ENCODE data around the gene MAP4.
"Not testable (repeated sequence)": the region's sequence is repeated elsewhere in the genome, so short reads cannot be mapped to it uniquely, and the experiment has no call there.

MAP4 gene

DNA sequence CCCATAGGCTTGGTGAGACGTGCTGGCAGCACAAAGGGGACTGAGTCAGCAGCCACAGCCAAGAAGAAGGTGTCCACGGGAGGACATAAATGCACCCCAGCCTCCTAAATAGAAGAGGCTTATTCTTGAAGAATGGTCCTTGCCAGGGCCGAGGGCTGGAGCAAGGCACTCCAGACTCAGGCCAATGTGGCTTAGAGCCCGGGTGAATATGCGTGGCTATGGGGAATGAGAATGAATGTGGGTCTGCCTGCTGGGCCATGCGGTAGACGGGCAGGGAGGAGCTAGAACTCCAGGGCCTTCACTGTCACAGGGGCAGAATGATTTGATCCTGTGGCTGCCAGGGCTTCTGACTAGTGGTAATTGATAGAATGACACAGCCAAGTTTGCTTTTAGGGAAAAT, 179.2 kb downstream of the MAP4 start:
- H3K4me3 ChIP-seq (ENCODE audit: low read depth, low read length), result no peak overlapping the region
- no peak for DNase-seq (ENCODE audit: low read depth)
- in situ Hi-C loops (cut with HindIII; ENCODE audit: low sequenced_read_pairs), result no loop called here
- TF ChIP-seq, protein P1, sequence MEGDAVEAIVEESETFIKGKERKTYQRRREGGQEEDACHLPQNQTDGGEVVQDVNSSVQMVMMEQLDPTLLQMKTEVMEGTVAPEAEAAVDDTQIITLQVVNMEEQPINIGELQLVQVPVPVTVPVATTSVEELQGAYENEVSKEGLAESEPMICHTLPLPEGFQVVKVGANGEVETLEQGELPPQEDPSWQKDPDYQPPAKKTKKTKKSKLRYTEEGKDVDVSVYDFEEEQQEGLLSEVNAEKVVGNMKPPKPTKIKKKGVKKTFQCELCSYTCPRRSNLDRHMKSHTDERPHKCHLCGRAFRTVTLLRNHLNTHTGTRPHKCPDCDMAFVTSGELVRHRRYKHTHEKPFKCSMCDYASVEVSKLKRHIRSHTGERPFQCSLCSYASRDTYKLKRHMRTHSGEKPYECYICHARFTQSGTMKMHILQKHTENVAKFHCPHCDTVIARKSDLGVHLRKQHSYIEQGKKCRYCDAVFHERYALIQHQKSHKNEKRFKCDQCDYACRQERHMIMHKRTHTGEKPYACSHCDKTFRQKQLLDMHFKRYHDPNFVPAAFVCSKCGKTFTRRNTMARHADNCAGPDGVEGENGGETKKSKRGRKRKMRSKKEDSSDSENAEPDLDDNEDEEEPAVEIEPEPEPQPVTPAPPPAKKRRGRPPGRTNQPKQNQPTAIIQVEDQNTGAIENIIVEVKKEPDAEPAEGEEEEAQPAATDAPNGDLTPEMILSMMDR (IDR thresholded peaks at IDR 0.05; ENCODE audit: low read depth, low read length, missing control alignments), result no peak

DNA sequence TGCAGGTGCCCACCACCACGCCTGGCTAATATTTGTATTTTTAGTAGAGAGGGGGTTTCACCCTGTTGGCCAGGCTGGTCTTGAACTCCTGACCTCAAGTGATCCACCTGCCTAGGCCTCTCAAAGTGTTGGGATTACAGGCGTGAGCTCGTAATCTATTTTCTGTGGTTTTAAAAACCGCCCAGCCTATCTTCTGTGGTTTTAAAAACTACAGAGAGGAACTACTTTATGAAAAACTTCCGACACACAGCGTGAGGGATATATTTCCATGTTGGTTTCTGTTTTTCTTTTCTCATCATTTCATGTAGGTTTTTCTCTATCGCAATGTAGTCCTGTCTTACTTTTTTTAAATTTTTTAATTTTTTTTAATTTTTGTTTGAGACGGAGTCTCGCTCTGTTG, 186.7 kb downstream of the MAP4 start:
- in situ Hi-C loops (cut with HindIII; ENCODE audit: low sequenced_read_pairs); H3K4me3 ChIP-seq (ENCODE audit: low read depth, low read length); DNase-seq (ENCODE audit: low read depth): not testable (repeated sequence)

DNA sequence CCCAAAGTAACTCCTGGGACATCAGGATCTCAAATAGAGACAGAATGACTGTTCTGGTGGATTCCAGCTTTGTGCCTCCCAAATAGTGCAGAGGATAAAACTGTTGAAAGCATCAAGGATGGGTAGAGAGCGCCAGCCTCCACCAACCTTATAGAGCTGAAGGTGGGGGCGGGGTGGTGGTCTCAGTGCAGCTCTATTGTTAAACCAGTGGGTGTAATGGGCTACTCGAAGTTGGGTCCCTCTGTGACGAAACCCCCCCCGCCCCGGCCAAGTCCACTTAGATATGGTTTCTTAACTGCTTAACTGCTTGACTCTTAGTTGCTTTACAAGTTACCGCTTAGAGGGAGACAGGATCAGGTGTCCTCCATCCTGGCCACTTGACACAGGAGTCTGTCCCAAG, 190.6 kb downstream of the MAP4 start:
- no peak for DNase-seq (ENCODE audit: low read depth)
- TF ChIP-seq, protein P1 (IDR thresholded peaks at IDR 0.05; ENCODE audit: low read depth, low read length, missing control alignments), result no peak
- peak overlapping the region; percentile 93 for H3K4me3 ChIP-seq (ENCODE audit: low read depth, low read length)
- in situ Hi-C loops (cut with HindIII; ENCODE audit: low sequenced_read_pairs), result no loop called here

DNA sequence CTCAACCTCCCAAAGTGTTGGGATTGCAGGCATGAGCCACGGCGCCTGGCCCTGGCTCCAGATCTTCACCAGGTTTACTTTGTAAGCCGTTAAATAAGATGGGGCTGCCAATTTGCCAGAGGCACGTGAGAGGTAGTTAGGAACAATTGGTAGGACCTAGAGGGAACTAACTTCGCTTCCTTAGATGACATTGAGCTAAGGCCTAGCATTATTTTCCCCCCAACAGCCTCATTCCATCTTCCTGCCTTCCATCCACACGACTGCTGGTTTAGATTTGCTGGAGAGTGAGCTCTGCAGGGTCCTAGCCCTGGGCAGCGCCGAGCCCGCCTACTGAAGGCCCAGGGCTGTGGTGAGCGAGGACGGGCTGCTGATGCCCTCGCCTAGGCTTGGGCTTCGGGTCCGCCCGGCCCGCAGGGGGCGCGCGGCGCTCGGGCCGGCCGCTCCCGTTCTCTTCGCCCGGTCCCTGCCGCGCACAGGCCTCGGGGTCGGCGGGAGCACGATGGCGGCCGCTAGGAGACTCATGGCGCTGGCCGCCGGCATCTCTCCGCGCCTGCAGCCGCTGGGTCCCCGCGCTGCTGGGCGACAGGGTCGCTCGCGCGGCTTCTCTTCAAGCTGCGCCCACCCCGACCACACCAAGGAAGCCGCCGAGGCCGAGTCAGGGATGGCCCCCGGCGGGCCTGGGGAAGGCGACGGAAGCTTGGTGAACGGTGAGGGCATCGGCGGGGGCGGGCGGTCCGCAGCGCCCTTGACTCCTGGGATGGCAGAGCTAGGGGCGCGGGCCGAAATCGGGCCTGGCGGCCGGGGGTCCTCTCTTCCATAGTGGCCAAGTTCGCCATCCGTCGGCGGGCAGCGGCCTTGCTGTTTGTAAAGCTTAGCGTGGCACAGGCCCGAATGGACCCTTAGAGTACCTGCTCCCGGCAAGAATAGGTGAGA, 191.4 kb downstream of the MAP4 start:
- in situ Hi-C loops (cut with HindIII; ENCODE audit: low sequenced_read_pairs), result no loop called here
- peak overlapping the region; percentile 93 for H3K4me3 ChIP-seq (ENCODE audit: low read depth, low read length)
- peak; percentile 65 for DNase-seq (ENCODE audit: low read depth)
- TF ChIP-seq, protein P1 (IDR thresholded peaks at IDR 0.05; ENCODE audit: low read depth, low read length, missing control alignments), result peak; percentile 73

DNA sequence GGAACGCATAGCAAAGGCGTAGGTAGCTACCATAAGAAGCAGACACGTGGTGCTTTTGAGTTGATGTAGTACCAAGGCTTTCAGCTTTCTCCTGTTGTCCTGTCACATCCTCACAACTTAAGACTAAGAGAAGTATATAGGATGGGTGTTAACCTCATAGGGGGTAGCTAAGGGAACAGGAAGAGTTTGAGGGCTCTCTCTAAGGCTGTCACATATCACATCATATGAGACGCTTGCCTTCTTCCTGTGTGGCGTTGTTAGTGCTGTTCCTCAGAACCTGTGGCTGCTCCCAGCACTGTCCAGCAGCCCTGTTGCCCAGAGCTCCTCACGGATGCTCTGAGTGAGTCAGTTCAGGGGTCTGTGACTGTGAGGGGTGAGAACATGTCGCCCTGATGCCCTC, 198.6 kb downstream of the MAP4 start:
- H3K4me3 ChIP-seq (ENCODE audit: low read depth, low read length), result no peak overlapping the region
- in situ Hi-C loops (cut with HindIII; ENCODE audit: low sequenced_read_pairs), result no loop called here
- no peak for DNase-seq (ENCODE audit: low read depth)
- TF ChIP-seq, protein P1 (IDR thresholded peaks at IDR 0.05; ENCODE audit: low read depth, low read length, missing control alignments), result no peak

DNA sequence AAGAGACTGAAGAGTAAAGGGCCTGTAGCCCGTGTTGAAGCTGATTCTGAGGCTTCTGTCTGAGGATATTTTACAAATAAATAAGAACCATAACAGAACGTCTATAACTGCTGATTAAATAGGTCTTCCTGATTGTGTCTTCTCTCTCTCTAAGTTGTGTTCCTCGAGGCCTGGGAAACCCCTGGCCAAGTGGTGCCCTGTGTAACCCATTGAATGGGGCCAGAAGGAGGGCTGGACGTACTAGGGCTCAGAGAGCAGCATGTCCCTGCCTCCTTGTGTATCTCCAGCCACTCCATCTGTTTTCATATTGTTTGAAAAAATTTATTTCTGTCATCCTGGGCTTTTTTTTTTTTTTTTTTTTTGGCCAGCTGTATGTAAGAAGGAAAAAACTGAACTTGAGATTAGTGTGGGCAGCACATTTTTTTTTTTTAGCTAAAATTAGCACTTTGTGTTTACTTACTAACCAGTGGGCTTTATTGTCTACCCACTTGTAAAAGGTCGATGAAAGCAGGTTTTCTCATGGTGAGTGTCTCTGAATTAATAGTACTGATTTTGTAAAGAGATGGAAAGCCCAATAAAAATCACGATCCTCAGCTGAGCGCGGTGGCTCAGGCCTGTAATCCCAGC, 202.6 kb downstream of the MAP4 start:
- TF ChIP-seq, protein P1 (IDR thresholded peaks at IDR 0.05; ENCODE audit: low read depth, low read length, missing control alignments), result no peak
- H3K4me3 ChIP-seq (ENCODE audit: low read depth, low read length), result no peak overlapping the region
- in situ Hi-C loops (cut with HindIII; ENCODE audit: low sequenced_read_pairs), result no loop called here
- DNase-seq (ENCODE audit: low read depth), result no peak

DNA sequence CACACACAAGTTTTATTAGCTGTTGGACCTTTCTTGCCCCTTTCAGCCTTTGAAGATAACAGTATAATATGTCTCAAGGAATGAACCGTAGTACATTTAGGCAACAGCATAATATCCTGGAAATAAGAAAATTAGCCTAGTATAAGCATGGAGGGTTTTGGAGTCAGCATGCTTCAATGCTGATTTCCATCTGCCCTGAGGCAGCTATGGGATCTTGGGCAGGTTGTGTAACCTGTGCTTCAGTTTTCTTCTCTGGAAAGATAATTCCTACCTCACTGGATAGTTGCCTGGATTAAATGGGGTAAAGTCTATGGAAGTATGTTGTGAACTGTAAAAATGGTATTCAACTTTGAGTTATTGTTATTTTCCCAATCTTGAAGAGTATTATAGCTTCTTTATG, 211.6 kb downstream of the MAP4 start:
- TF ChIP-seq, protein P1 (IDR thresholded peaks at IDR 0.05; ENCODE audit: low read depth, low read length, missing control alignments), result no peak
- DNase-seq (ENCODE audit: low read depth), result no peak
- in situ Hi-C loops (cut with HindIII; ENCODE audit: low sequenced_read_pairs), result no loop called here
- H3K4me3 ChIP-seq (ENCODE audit: low read depth, low read length), result no peak overlapping the region

All from astrocyte of the cerebellum (primary cell).